Raji (cell line): ENCODE results near the gene UTP11.

Experiments used
- POLR2A ChIP-seq: IDR thresholded peaks from 2 replicates; pipeline ENCODE4 v1.6.1; 2011; ENCODE audit warnings: low read depth, low read length, control low read depth; ENCODE audit not compliant: insufficient read depth

Gene UTP11

DNA sequence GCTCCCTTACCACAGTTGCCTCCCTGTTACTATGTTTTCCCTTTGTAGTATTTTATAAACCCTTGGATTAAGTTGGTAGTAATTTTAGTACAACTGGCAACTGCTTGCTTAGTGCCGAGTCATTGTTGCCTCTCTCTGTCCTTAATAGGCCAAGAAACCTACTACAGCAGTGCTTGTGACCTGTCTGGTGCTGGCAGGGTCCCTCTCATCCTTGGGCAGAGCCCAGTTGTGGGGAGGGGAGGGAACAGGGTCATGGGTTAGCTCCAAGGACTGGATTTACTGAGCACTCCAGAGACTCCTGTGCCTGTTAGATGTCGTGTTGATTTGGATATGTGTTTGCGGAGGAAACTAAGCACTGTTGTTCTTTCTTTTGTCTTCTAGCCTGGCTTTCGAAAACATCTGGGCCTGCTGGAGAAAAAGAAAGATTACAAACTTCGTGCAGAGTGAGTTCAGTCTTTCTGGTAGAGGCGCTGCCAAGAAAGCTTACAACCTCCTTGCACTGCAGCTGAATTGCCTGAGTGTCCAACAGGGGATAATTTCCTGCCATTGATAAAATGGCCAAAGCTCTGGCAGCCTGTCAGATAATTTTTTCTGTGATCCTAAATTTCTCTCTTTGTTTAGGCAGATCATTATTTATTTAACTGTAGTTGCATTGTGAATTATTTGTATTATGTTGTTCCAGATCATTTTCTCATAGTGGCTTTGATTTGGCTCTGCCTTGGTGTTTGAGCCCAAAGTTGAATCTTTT lies 3.6 kb downstream of the UTP11 start:
- TF ChIP-seq POLR2A: no peak

DNA sequence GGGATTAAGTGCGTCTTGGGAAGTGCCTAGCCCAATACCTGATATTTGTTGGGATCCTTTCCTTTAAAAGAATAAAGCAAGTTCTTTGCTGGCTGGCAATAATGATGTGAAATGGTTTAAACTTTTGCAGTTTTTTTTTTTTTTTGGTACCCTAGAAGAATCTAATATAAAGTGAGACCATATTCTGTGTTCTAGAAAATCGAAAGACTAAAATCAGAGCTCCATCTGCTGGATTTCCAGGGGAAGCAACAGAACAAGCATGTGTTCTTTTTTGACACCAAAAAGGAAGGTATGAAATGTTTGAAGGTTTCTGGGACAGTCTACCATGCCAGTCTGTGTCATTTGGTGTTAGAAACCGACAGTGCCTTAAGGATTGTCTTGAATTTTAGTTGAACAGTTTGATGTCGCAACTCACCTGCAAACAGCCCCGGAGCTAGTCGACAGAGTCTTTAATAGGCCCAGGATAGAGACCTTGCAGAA lies 6.4 kb downstream of the UTP11 start:
- TF ChIP-seq POLR2A: no peak

- no peak for TF ChIP-seq POLR2A
Observed at GRCh38 chr1:38020396-38020795, 7.9 kb downstream of the UTP11 start.

- no peak for TF ChIP-seq POLR2A
Observed at GRCh38 chr1:38021969-38022368, 9.4 kb downstream of the UTP11 start.

- TF ChIP-seq POLR2A: no peak
Observed at GRCh38 chr1:38022810-38023209, 10.3 kb downstream of the UTP11 start.

- no peak for TF ChIP-seq POLR2A
Observed at GRCh38 chr1:38025233-38025632, 12.7 kb downstream of the UTP11 start.

DNA sequence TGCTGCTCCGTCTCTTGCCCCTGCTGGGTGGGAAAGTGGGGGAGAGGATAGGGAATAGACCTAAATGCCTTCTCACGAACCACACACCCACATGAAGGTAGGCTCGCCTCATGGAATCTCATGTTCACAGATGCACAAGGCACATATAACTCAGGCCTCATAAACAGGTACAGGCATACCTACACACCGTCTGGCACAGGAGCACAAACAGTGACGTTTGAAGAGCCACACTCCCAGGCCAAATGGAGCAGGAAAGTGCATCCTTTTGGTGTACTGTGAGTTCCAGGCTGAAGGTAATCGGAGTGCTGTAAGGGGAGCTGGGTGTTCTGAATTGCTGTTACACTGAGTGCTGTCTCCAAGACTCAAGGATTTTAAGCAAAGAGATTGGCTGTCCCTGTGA lies 13.1 kb downstream of the UTP11 start:
- TF ChIP-seq POLR2A: no peak

DNA sequence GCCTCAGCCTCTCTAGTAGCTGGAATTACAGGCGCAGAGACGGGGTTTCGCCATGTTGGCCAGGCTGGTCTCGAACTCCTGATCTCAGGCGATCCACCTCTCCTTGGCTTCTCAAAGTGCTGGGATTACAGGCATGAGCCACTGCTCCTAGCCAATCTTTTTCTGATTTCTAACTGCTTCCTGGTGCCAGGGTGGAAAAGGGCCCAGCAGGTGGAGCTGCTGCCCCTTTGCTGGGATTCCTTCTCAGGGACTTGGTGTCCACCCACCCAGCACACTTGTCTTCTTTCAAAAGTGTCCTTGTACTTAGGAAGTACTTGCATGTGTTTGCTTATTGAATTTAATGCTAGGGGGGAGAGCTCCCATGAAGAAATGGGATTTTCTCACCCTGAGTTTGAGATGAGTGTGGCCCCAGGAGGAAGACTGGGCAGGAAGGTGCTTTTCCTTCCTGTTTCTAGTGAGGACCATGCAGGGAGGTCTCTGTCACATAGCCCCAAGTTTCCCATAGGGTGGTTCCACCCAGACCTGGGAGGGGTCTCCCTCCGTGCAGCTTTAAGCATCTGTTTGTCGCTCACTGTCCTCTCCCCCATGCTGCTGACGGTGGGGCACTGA lies 14.2 kb downstream of the UTP11 start:
- TF ChIP-seq POLR2A: no peak

- no peak for TF ChIP-seq POLR2A
Observed at GRCh38 chr1:38027201-38028104, 14.9 kb downstream of the UTP11 start.

- TF ChIP-seq POLR2A: no peak
Observed at GRCh38 chr1:38028105-38028591, 15.6 kb downstream of the UTP11 start.

GRCh38 chr1:38028671-38029070 lies 16.1 kb downstream of the UTP11 start:
- TF ChIP-seq POLR2A: no peak

DNA sequence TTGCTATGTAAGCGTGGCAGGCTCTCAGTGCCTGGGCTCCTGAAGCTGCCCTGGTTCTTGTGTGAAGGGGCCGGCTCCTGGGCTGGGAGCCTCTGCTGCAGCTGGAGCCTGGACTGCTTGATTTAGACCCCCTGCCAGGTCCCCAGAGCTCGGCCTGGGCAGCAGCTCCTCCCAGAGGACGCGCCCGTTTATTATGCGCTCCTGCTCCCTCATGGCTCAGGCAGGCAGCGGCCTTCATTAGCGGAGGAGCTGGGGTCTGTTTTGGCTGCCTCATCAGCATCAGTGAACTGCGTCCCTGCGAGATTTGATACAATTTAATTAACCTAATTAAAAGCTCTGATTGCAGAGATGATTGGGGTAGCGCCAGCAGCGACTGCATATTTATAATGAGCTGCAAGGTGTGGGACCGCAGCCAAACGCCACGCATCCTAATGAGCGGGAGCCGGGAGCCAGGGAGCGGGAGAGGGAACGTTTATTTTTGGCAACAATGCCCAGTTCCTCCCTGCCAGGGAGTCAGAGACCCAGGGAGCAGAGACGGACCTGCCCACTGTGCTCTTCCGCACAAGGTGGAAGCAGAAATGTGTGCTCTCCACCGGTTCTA lies 16.6 kb downstream of the UTP11 start:
- TF ChIP-seq POLR2A: no peak

GRCh38 chr1:38029685-38030511 lies 17.4 kb downstream of the UTP11 start:
- TF ChIP-seq POLR2A: no peak

- TF ChIP-seq POLR2A: no peak
Observed at GRCh38 chr1:38030596-38031512, 18.3 kb downstream of the UTP11 start.

- TF ChIP-seq POLR2A: no peak
Observed at GRCh38 chr1:38031513-38031866, 19.0 kb downstream of the UTP11 start.
